ENCODE data around the gene ARHGEF25.

Gene ARHGEF25

GRCh38 chr12:57628280-57629191 lies 17.3 kb downstream of the ARHGEF25 start:
- H3K4me3 ChIP-seq (replicated peaks; ENCODE audit: low read depth, low read length), result no peak overlapping the region
- no peak for DNase-seq (ENCODE audit: low read depth)
- no peak for TF ChIP-seq CTCF (IDR thresholded peaks at IDR 0.05; ENCODE audit: low read length, missing control alignments)

- no peak for DNase-seq (ENCODE audit: low read depth)
- TF ChIP-seq CTCF (IDR thresholded peaks at IDR 0.05; ENCODE audit: low read length, missing control alignments), result no peak
- H3K4me3 ChIP-seq (replicated peaks; ENCODE audit: low read depth, low read length), result no peak overlapping the region
Observed at GRCh38 chr12:57629897-57630471, 18.7 kb downstream of the ARHGEF25 start.

DNA sequence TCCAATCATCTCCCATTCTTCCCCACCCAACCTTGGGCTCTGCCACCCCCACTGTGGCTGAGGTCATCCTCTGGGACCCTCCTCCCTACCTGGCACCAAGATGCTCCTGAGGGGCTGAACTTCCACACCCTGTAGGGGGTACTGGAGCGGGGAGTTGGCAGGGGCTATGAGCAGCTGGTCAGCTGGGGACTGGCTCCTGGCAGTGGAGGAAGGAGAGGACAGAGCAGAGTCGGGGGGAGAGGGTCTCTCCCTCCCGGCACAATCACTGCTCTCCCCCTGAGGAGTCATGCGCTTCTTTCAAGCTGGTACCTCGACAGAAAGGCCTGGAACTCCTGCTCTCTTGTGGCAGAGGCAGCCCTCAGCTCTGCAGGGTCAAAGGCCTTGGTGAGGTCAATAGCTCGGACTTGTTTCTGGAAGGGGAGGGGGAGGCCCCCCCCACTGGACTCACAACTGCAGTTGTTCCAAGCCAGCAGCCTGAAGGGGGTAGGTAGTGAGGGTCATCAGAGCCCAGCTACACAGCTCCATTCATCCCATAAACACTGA lies 19.7 kb downstream of the ARHGEF25 start:
- H3K4me3 ChIP-seq (replicated peaks; ENCODE audit: low read depth, low read length), result no peak overlapping the region
- TF ChIP-seq CTCF (IDR thresholded peaks at IDR 0.05; ENCODE audit: low read length, missing control alignments), result no peak
- no peak for DNase-seq (ENCODE audit: low read depth)

DNA sequence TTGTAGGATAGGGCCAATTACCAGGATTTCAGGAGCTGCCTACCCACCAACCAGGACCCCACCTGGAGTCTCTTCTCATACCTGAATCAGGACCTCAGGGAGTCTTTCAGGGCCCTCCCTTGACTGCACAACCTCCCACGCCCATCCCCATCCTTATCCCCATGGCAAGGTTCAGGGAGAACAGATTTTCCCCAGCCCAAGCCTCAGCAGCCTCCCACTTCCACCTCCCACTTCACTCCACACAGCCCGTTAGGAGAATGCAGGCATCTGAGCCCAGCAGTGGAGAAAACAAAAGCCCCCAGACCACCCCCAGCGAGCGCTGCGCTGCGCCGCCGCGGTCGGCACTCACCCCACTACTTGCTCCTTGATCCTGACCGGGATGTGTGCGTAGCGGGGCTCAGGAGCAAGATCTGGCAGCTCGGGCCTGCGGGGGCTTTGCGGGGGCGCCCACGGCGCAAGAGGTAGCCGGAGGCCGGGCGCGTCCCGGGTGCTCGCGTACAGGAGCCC lies 20.4 kb downstream of the ARHGEF25 start:
- no peak for DNase-seq (ENCODE audit: low read depth)
- H3K4me3 ChIP-seq (replicated peaks; ENCODE audit: low read depth, low read length), result no peak overlapping the region
- TF ChIP-seq CTCF (IDR thresholded peaks at IDR 0.05; ENCODE audit: low read length, missing control alignments), result no peak

- H3K4me3 ChIP-seq (replicated peaks; ENCODE audit: low read depth, low read length), result peak overlapping the region; percentile 51
- TF ChIP-seq CTCF (IDR thresholded peaks at IDR 0.05; ENCODE audit: low read length, missing control alignments), result no peak
- no peak for DNase-seq (ENCODE audit: low read depth)
Observed at GRCh38 chr12:57632073-57632957, 21.1 kb downstream of the ARHGEF25 start.

Data from fibroblast of pulmonary artery (primary cell).